HepG2 (cell line): Measurements from ENCODE around the gene EVI5. TPM values are rescaled to one million over a fixed set of nuclear protein-coding genes. Genes with fewer than 3 reads are reported as not detected.

Source experiments
- DNMT1 ChIP-seq: sonication (generic); formaldehyde crosslinking; IDR thresholded peaks from 2 replicates; pipeline ENCODE4 v1.5.1; 2020; ENCODE audit warnings: mild to moderate bottlenecking, missing genetic modification reagents
- ELF4 ChIP-seq: sonication (generic); formaldehyde crosslinking; IDR thresholded peaks from 2 replicates; pipeline ENCODE4 v1.5.0; 2020; ENCODE audit warnings: missing genetic modification reagents, mild to moderate bottlenecking, moderate library complexity, borderline replicate concordance
- ETS1 ChIP-seq: sonication (generic); formaldehyde crosslinking; IDR thresholded peaks from 2 replicates; pipeline ENCODE4 v1.4.0; 2020; ENCODE audit warnings: missing genetic modification reagents
- ETV5 ChIP-seq: IDR thresholded peaks from 2 replicates; pipeline ENCODE4 v1.6.1; 2018; ENCODE audit warnings: missing biosample characterization, missing genetic modification reagents, inconsistent platforms, borderline replicate concordance
- GATAD2A ChIP-seq: IDR thresholded peaks from 2 replicates; pipeline ENCODE4 v1.6.1; 2016
- PRDM10 ChIP-seq: sonication (generic); formaldehyde crosslinking; IDR thresholded peaks from 2 replicates; pipeline ENCODE4 v1.4.0; 2020; ENCODE audit warnings: low read depth, missing genetic modification reagents
- SMARCC2 ChIP-seq: fragments of 450-650 bp; IDR thresholded peaks from 2 replicates; pipeline ENCODE4 v1.6.1; 2017; ENCODE audit warnings: antibody characterized with exemption, mild to moderate bottlenecking
- SOX6 ChIP-seq, 2 experiments: fragments of 450-650 bp in 1 of 2; sonication (generic) in 1 of 2; formaldehyde crosslinking in 1 of 2; IDR thresholded peaks; 2 replicates each; pipeline versions ENCODE4 v1.4.0 to v1.6.1; 2017 to 2020; ENCODE audit warnings: antibody characterized with exemption in 1 of 2, mild to moderate bottlenecking in 1 of 2, missing genetic modification reagents in 1 of 2
- SRF ChIP-seq: IDR thresholded peaks from 2 replicates; pipeline ENCODE4 v1.6.1; 2011; ENCODE audit warnings: mild to moderate bottlenecking, low read depth, low read length, moderate library complexity
- TARDBP ChIP-seq: sonication (generic); formaldehyde crosslinking; IDR thresholded peaks from 2 replicates; pipeline ENCODE4 v1.8.0; 2022; ENCODE audit warnings: mild to moderate bottlenecking, missing genetic modification reagents
- TCF12 ChIP-seq, 2 experiments: fragments of 450-650 bp in 1 of 2; sonication (generic) in 1 of 2; formaldehyde crosslinking in 1 of 2; IDR thresholded peaks; 2 replicates each; pipeline versions ENCODE4 v1.6.1 to v1.8.0; 2017 to 2022; ENCODE audit warnings: antibody characterized with exemption in 1 of 2, mild to moderate bottlenecking in 1 of 2, missing genetic modification reagents in 1 of 2, moderate library complexity in 1 of 2
- TCF7 ChIP-seq: sonication (generic); IDR thresholded peaks from 2 replicates; pipeline ENCODE4 v1.6.1; 2016; ENCODE audit warnings: antibody characterized with exemption, low read depth
- THYN1 ChIP-seq: sonication (generic); formaldehyde crosslinking; IDR thresholded peaks from 2 replicates; pipeline ENCODE4 v1.8.1; 2023; ENCODE audit warnings: low read depth, mild to moderate bottlenecking, moderate library complexity, missing genetic modification reagents, borderline replicate concordance
- ZBTB20 ChIP-seq: sonication (generic); formaldehyde crosslinking; IDR thresholded peaks from 2 replicates; pipeline ENCODE4 v1.8.1; 2023; ENCODE audit warnings: missing genetic modification reagents, low read depth, mild to moderate bottlenecking, borderline replicate concordance
- ZBTB21 ChIP-seq: sonication (generic); formaldehyde crosslinking; IDR thresholded peaks from 2 replicates; pipeline ENCODE4 v1.4.0; 2020; ENCODE audit warnings: missing genetic modification reagents
- ZNF225 ChIP-seq: sonication (generic); formaldehyde crosslinking; IDR thresholded peaks from 2 replicates; pipeline ENCODE4 v1.4.0; 2020; ENCODE audit warnings: mild to moderate bottlenecking, missing genetic modification reagents
- ZNF230 ChIP-seq: sonication (generic); formaldehyde crosslinking; IDR thresholded peaks from 2 replicates; pipeline ENCODE4 v1.4.0; 2020; ENCODE audit warnings: mild to moderate bottlenecking, missing genetic modification reagents
- ZNF256 ChIP-seq: sonication (generic); formaldehyde crosslinking; conservative IDR thresholded peaks from 2 replicates; pipeline ENCODE4 v1.4.0; 2020; ENCODE audit warnings: missing genetic modification reagents
- ZNF282 ChIP-seq: fragments of 450-650 bp; IDR thresholded peaks from 2 replicates; pipeline ENCODE4 v1.6.1; 2018; ENCODE audit not compliant: partially characterized antibody
- ZNF546 ChIP-seq: sonication (generic); formaldehyde crosslinking; conservative IDR thresholded peaks from 2 replicates; pipeline ENCODE4 v1.8.1; 2023; ENCODE audit warnings: mild to moderate bottlenecking, missing genetic modification reagents
- ZNF678 ChIP-seq: sonication (generic); formaldehyde crosslinking; IDR thresholded peaks from 2 replicates; pipeline ENCODE4 v1.4.0; 2020; ENCODE audit warnings: mild to moderate bottlenecking, missing genetic modification reagents
- ZSCAN20 ChIP-seq: sonication (generic); formaldehyde crosslinking; IDR thresholded peaks from 2 replicates; pipeline ENCODE4 v1.4.0; 2020; ENCODE audit warnings: missing genetic modification reagents, mild to moderate bottlenecking, borderline replicate concordance
- ZSCAN29 ChIP-seq: sonication (generic); formaldehyde crosslinking; conservative IDR thresholded peaks from 2 replicates; pipeline ENCODE4 v1.4.0; 2020; ENCODE audit warnings: mild to moderate bottlenecking, missing genetic modification reagents
- polyA plus RNA-seq, 8 experiments: library from polyadenylated mRNA; depleted of rRNA in 3 of 8; stranded (reverse) in 7 of 8; unstranded in 1 of 8; fragments of >200 nt; fragmentation: Illumina TruSeq in 4 of 8; extraction: Trizol in 4 of 8; gene quantifications; 2 replicates each; pipeline versions ENCODE4 v1.2.1 to v1.2.3, GENCODE V29; 2011 to 2016; ENCODE audit warnings: low read depth in 4 of 8, missing spikeins in 1 of 8, mixed read lengths in 1 of 8; ENCODE audit not compliant: insufficient read depth in 1 of 8
- total RNA-seq, 5 experiments: library from RNA; depleted of rRNA; stranded (reverse); fragments of >200 nt; fragmentation: Illumina TruSeq; extraction: Trizol; gene quantifications; 2 replicates each; pipeline ENCODE4 v1.2.3, GENCODE V29; 2016; ENCODE audit warnings: low read depth in 1 of 5

EVI5 gene
- total and polyA plus RNA-seq, 2 of the 13 experiments (the other 11 are each of a cell fraction or from before 2014, with no cell fraction given) = 4.0 to 12.6 TPM

- TF ChIP-seq TCF7 (no peak), ZNF282 (no peak), ZBTB21 (CRISPR knock-in tag) (peak; percentile 54; the same call in 1 of the 2 replicates), THYN1 (no peak; the same call in 1 of the 2 replicates), TARDBP (CRISPR knock-in tag) (peak; percentile 43; the same call in 1 of the 2 replicates), SRF (no peak), DNMT1 (no peak), ETS1 (peak; percentile 99), PRDM10 (CRISPR knock-in tag) (no peak), ELF4 (peak; percentile 70; the same call in 1 of the 2 replicates), ZNF678 (CRISPR knock-in tag) (peak; percentile 98), ZNF225 (CRISPR knock-in tag) (peak; percentile 99), ZSCAN20 (CRISPR knock-in tag) (peak; percentile 83; the same call in 1 of the 2 replicates), ZNF230 (CRISPR knock-in tag) (peak; percentile 99), SMARCC2 (no peak), GATAD2A (peak; percentile 80), ZNF256 (peak; percentile 99), ZBTB20 (CRISPR knock-in tag) (peak; percentile 97), TCF12 (IDR thresholded peaks at IDR 0.05) (no peak), TCF12 (CRISPR knock-in tag; IDR thresholded peaks at IDR 0.05) (no peak), ZSCAN29 (CRISPR knock-in tag) (no peak), SOX6 (IDR thresholded peaks at IDR 0.05) (no peak), SOX6 (CRISPR knock-in tag; IDR thresholded peaks at IDR 0.05) (peak; percentile 72), ZNF546 (CRISPR knock-in tag) (peak; percentile 97), ETV5 (CRISPR knock-in tag) (peak; percentile 52; the same call in 1 of the 2 replicates)
Measured at GRCh38 chr1:92784639-92785500, at the start of gene EVI5 (continued).
